ENCODE measurements around the gene SORCS1. TPM values are rescaled to one million over a fixed set of nuclear protein-coding genes. Genes with fewer than 3 reads are reported as not detected.

The SORCS1 gene
- total and polyA plus RNA-seq, 2 experiments from 2014 or later = 2.9 to 8.9 TPM

DNA sequence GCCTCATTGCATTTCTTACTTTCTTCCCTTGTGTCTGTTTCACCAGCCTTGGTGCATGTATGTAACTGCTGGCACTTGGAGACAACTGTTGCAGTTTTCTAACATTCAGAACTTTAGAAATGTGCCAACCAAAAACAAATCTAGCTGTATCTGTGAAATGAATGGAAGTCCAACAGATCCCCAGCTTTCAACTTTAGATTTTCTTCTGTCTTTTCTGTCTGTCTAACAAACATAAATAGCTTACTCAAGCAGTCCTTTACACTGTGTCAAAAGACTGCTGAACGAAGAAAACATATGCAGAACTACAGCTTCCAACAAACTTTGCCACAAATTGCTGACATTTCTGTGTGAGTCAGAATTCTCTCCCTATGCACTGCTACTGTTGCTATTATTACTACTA lies 30.9 kb downstream of the SORCS1 start:
- Histone ChIP-seq H3F3A (replicated peaks; ENCODE audit: low read depth) (no peaks in the 10 kb centered on the region), H3K9me2 (ENCODE audit: insufficient read depth) (no peaks in the 10 kb centered on the region; the same call in 1 of the 2 replicates), H3K27me3 (ENCODE audit: insufficient read depth) (no peaks in the 10 kb centered on the region), H2AFZ (no peak overlapping the region), H3K27ac (ENCODE audit: low read depth) (no peak overlapping the region), H3K4me3 (no peak overlapping the region), H3K79me2 (replicated peaks; ENCODE audit: insufficient read depth) (no peaks in the 10 kb centered on the region), H3K4me1 (ENCODE audit: insufficient read depth) (peaks cover 3% of the 10 kb centered on the region; the same call in 1 of the 2 replicates), H4K20me1 (replicated peaks; ENCODE audit: insufficient read depth) (no peaks in the 10 kb centered on the region), H3K4me2 (no peak overlapping the region), H3K36me3 (ENCODE audit: insufficient read depth) (no peaks in the 10 kb centered on the region)
- Mint-ChIP-seq H3K27me3 (ENCODE audit: insufficient read depth, low read depth, poor library complexity) (no peaks in the 10 kb centered on the region), H3K4me1 (peaks cover 14% of the 10 kb centered on the region), H3K27ac (no peak overlapping the region), H3K4me3 (no peak overlapping the region), H3K9me3 (no peaks in the 10 kb centered on the region), H3K36me3 (ENCODE audit: low read depth) (no peaks in the 10 kb centered on the region)
- ATAC-seq (no peak), DNase-seq (ENCODE audit: low spot score) (no peak)
- TF ChIP-seq, protein P1, sequence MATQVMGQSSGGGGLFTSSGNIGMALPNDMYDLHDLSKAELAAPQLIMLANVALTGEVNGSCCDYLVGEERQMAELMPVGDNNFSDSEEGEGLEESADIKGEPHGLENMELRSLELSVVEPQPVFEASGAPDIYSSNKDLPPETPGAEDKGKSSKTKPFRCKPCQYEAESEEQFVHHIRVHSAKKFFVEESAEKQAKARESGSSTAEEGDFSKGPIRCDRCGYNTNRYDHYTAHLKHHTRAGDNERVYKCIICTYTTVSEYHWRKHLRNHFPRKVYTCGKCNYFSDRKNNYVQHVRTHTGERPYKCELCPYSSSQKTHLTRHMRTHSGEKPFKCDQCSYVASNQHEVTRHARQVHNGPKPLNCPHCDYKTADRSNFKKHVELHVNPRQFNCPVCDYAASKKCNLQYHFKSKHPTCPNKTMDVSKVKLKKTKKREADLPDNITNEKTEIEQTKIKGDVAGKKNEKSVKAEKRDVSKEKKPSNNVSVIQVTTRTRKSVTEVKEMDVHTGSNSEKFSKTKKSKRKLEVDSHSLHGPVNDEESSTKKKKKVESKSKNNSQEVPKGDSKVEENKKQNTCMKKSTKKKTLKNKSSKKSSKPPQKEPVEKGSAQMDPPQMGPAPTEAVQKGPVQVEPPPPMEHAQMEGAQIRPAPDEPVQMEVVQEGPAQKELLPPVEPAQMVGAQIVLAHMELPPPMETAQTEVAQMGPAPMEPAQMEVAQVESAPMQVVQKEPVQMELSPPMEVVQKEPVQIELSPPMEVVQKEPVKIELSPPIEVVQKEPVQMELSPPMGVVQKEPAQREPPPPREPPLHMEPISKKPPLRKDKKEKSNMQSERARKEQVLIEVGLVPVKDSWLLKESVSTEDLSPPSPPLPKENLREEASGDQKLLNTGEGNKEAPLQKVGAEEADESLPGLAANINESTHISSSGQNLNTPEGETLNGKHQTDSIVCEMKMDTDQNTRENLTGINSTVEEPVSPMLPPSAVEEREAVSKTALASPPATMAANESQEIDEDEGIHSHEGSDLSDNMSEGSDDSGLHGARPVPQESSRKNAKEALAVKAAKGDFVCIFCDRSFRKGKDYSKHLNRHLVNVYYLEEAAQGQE (IDR thresholded peaks at IDR 0.05; ENCODE audit: unreplicated experiment) = no peak
- TF ChIP-seq ZNF331 (CRISPR knock-in tag; IDR thresholded peaks at IDR 0.05; ENCODE audit: low read depth) (no peak), POLR2AphosphoS5 (IDR thresholded peaks at IDR 0.05; ENCODE audit: low read depth) (no peak), ZNF114 (CRISPR knock-in tag; IDR thresholded peaks at IDR 0.05) (no peak), CREB1 (CRISPR knock-in tag; IDR thresholded peaks at IDR 0.05; ENCODE audit: low read depth) (no peak), EZH2phosphoT487 (IDR thresholded peaks at IDR 0.05; ENCODE audit: unreplicated experiment) (no peak), STAT1 (IDR thresholded peaks at IDR 0.05; ENCODE audit: unreplicated experiment) (no peak), EZH2 (IDR thresholded peaks at IDR 0.05; ENCODE audit: low read depth, unreplicated experiment) (no peak)
- TF ChIP-seq, protein P2, sequence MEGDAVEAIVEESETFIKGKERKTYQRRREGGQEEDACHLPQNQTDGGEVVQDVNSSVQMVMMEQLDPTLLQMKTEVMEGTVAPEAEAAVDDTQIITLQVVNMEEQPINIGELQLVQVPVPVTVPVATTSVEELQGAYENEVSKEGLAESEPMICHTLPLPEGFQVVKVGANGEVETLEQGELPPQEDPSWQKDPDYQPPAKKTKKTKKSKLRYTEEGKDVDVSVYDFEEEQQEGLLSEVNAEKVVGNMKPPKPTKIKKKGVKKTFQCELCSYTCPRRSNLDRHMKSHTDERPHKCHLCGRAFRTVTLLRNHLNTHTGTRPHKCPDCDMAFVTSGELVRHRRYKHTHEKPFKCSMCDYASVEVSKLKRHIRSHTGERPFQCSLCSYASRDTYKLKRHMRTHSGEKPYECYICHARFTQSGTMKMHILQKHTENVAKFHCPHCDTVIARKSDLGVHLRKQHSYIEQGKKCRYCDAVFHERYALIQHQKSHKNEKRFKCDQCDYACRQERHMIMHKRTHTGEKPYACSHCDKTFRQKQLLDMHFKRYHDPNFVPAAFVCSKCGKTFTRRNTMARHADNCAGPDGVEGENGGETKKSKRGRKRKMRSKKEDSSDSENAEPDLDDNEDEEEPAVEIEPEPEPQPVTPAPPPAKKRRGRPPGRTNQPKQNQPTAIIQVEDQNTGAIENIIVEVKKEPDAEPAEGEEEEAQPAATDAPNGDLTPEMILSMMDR (conservative IDR thresholded peaks at IDR 0.05; ENCODE audit: low read depth in 2 of 2) = no peak
- TF ChIP-seq, protein P3, sequence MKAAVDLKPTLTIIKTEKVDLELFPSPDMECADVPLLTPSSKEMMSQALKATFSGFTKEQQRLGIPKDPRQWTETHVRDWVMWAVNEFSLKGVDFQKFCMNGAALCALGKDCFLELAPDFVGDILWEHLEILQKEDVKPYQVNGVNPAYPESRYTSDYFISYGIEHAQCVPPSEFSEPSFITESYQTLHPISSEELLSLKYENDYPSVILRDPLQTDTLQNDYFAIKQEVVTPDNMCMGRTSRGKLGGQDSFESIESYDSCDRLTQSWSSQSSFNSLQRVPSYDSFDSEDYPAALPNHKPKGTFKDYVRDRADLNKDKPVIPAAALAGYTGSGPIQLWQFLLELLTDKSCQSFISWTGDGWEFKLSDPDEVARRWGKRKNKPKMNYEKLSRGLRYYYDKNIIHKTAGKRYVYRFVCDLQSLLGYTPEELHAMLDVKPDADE (IDR thresholded peaks at IDR 0.05) = no peak
- TF ChIP-seq, protein P4, sequence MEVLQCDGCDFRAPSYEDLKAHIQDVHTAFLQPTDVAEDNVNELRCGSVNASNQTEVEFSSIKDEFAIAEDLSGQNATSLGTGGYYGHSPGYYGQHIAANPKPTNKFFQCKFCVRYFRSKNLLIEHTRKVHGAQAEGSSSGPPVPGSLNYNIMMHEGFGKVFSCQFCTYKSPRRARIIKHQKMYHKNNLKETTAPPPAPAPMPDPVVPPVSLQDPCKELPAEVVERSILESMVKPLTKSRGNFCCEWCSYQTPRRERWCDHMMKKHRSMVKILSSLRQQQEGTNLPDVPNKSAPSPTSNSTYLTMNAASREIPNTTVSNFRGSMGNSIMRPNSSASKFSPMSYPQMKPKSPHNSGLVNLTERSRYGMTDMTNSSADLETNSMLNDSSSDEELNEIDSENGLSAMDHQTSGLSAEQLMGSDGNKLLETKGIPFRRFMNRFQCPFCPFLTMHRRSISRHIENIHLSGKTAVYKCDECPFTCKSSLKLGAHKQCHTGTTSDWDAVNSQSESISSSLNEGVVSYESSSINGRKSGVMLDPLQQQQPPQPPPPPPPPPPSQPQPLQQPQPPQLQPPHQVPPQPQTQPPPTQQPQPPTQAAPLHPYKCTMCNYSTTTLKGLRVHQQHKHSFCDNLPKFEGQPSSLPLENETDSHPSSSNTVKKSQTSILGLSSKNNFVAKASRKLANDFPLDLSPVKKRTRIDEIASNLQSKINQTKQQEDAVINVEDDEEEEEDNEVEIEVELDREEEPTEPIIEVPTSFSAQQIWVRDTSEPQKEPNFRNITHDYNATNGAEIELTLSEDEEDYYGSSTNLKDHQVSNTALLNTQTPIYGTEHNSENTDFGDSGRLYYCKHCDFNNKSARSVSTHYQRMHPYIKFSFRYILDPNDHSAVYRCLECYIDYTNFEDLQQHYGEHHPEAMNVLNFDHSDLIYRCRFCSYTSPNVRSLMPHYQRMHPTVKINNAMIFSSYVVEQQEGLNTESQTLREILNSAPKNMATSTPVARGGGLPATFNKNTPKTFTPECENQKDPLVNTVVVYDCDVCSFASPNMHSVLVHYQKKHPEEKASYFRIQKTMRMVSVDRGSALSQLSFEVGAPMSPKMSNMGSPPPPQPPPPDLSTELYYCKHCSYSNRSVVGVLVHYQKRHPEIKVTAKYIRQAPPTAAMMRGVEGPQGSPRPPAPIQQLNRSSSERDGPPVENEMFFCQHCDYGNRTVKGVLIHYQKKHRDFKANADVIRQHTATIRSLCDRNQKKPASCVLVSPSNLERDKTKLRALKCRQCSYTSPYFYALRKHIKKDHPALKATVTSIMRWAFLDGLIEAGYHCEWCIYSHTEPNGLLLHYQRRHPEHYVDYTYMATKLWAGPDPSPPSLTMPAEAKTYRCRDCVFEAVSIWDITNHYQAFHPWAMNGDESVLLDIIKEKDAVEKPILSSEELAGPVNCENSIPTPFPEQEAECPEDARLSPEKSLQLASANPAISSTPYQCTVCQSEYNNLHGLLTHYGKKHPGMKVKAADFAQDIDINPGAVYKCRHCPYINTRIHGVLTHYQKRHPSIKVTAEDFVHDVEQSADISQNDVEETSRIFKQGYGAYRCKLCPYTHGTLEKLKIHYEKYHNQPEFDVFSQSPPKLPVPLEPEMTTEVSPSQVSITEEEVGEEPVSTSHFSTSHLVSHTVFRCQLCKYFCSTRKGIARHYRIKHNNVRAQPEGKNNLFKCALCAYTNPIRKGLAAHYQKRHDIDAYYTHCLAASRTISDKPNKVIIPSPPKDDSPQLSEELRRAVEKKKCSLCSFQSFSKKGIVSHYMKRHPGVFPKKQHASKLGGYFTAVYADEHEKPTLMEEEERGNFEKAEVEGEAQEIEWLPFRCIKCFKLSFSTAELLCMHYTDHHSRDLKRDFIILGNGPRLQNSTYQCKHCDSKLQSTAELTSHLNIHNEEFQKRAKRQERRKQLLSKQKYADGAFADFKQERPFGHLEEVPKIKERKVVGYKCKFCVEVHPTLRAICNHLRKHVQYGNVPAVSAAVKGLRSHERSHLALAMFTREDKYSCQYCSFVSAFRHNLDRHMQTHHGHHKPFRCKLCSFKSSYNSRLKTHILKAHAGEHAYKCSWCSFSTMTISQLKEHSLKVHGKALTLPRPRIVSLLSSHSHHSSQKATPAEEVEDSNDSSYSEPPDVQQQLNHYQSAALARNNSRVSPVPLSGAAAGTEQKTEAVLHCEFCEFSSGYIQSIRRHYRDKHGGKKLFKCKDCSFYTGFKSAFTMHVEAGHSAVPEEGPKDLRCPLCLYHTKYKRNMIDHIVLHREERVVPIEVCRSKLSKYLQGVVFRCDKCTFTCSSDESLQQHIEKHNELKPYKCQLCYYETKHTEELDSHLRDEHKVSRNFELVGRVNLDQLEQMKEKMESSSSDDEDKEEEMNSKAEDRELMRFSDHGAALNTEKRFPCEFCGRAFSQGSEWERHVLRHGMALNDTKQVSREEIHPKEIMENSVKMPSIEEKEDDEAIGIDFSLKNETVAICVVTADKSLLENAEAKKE (CRISPR knock-in tag; IDR thresholded peaks at IDR 0.05) = no peak

Data from GM23338 (cell line).